ENCODE results near the gene BCAR1.

DNA sequence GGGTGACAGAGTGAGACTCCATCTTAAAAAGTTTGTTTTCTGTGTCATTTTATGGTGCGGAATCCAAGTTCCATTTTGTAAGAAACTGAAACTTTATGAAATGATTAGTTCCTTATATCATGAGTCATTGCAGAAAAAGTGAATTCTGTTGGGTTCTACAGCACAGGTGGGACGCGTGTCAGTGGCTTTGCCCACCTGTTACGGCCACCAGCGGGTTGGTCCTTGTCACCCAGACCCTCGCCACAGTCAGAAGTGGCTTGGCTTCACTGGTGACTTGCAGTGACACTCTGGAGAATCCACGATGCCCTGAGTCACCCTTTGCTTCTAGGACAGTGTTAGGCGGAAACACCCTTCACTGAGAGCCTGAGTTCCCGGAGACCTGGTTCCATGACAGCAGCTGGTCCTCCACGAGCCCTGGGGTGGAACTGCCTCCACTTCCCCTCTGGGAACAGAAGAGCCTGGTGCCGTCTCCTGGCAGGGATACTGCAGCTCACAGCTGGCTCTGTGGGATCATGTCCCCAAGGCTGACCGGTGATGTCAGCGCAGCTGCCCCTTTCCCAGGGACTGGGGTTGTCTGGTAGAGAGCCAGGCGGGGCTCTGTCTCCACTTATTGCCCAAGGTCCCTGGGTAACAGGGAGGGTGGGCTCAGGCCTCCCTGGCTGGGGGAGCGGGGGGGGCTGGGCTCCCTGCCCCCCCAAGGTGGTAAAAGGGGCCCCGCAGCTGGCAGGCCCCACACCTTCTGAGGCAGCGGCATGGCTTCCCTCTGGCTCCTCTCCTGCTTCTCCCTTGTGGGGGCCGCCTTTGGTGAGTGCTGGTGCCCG lies 33.0 kb downstream of the BCAR1 start, which contains the start of gene CTRB1:
- TF ChIP-seq, protein P1, sequence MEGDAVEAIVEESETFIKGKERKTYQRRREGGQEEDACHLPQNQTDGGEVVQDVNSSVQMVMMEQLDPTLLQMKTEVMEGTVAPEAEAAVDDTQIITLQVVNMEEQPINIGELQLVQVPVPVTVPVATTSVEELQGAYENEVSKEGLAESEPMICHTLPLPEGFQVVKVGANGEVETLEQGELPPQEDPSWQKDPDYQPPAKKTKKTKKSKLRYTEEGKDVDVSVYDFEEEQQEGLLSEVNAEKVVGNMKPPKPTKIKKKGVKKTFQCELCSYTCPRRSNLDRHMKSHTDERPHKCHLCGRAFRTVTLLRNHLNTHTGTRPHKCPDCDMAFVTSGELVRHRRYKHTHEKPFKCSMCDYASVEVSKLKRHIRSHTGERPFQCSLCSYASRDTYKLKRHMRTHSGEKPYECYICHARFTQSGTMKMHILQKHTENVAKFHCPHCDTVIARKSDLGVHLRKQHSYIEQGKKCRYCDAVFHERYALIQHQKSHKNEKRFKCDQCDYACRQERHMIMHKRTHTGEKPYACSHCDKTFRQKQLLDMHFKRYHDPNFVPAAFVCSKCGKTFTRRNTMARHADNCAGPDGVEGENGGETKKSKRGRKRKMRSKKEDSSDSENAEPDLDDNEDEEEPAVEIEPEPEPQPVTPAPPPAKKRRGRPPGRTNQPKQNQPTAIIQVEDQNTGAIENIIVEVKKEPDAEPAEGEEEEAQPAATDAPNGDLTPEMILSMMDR (conservative IDR thresholded peaks at IDR 0.05), result no peak
- TF ChIP-seq ZFX (IDR thresholded peaks at IDR 0.05), result no peak
